ENCODE data around the gene FARP1.

FARP1 gene

GRCh38 chr13:98436233-98436910 is 293.5 kb downstream of the FARP1 start:
- no peak for DNase-seq

GRCh38 chr13:98438246-98439125 is 295.6 kb downstream of the FARP1 start:
- no peak for DNase-seq

- no peak for DNase-seq
Measured at GRCh38 chr13:98439126-98439828, 296.4 kb downstream of the FARP1 start.

- no peak for DNase-seq
Measured at GRCh38 chr13:98439896-98440295, 297.0 kb downstream of the FARP1 start.

GRCh38 chr13:98440390-98441055 is 297.6 kb downstream of the FARP1 start:
- no peak for DNase-seq

- no peak for DNase-seq
Measured at GRCh38 chr13:98441056-98441676, 298.3 kb downstream of the FARP1 start.

- DNase-seq: no peak
Measured at GRCh38 chr13:98442391-98443230, 299.7 kb downstream of the FARP1 start.

GRCh38 chr13:98443329-98443728 is 300.4 kb downstream of the FARP1 start:
- no peak for DNase-seq

- no peak for DNase-seq
Measured at GRCh38 chr13:98443800-98444325, 301.0 kb downstream of the FARP1 start.

GRCh38 chr13:98444381-98444780 is 301.5 kb downstream of the FARP1 start:
- DNase-seq: no peak

GRCh38 chr13:98445340-98446233 is 302.7 kb downstream of the FARP1 start:
- DNase-seq: no peak

GRCh38 chr13:98446234-98446621 is 303.3 kb downstream of the FARP1 start:
- no peak for DNase-seq

- no peak for DNase-seq
Measured at GRCh38 chr13:98447130-98447529, 304.2 kb downstream of the FARP1 start.

- DNase-seq: no peak
Measured at GRCh38 chr13:98447881-98448641, 305.2 kb downstream of the FARP1 start.

- DNase-seq: no peak
Measured at GRCh38 chr13:98448642-98448928, 305.7 kb downstream of the FARP1 start.

- no peak for DNase-seq
Measured at GRCh38 chr13:98449273-98449672, 306.4 kb downstream of the FARP1 start.

GRCh38 chr13:98450026-98450425 is 307.1 kb downstream of the FARP1 start:
- DNase-seq: no peak

- no peak for DNase-seq
Measured at GRCh38 chr13:98450539-98451111, 307.7 kb downstream of the FARP1 start.

All from GF-D8 (cell line).